Neural progenitor cell (in vitro differentiated cells): Measurements from ENCODE around the gene PIP5K1A. TPM values are rescaled to one million over a fixed set of nuclear protein-coding genes. Genes with fewer than 3 reads are reported as not detected.
A peak's percentile ranks its signal among the peaks of the same experiment; 100 is the strongest.

Experiments used
- DNase-seq: peaks from one replicate; pipeline ENCODE4 v3.0.0-alpha.2; 2016; ENCODE audit warnings: low spot score
- H2AFZ ChIP-seq: fragments of 200-600 bp; sonication (generic); replicated peaks from 2 replicates; pipeline ENCODE4 v1.6.1; 2016; ENCODE audit warnings: antibody characterized with exemption
- H3F3A ChIP-seq: fragments of 200-600 bp; sonication (generic); 2 replicates; pipeline ENCODE4 v1.6.1; 2016; ENCODE audit warnings: antibody characterized with exemption, low read depth
- H3K27ac ChIP-seq: fragments of 200-600 bp; sonication (generic); 2 replicates; pipeline ENCODE4 v1.5.1; 2016; ENCODE audit warnings: mild to moderate bottlenecking
- H3K27me3 ChIP-seq: fragments of 200-600 bp; sonication (generic); 2 replicates; pipeline ENCODE4 v1.6.1; 2016; ENCODE audit warnings: mild to moderate bottlenecking, moderate library complexity
- H3K36me3 ChIP-seq: fragments of 200-600 bp; sonication (generic); 2 replicates; pipeline ENCODE4 v1.5.1; 2016
- H3K4me1 ChIP-seq: fragments of 200-600 bp; sonication (generic); 2 replicates; pipeline ENCODE4 v1.6.1; 2016; ENCODE audit warnings: mixed run types
- H3K4me2 ChIP-seq: fragments of 200-600 bp; sonication (generic); 2 replicates; pipeline ENCODE4 v1.6.1; 2016
- H3K4me3 ChIP-seq: fragments of 200-600 bp; sonication (generic); 2 replicates; pipeline ENCODE4 v1.5.1; 2016
- H3K79me2 ChIP-seq: fragments of 200-600 bp; sonication (generic); 2 replicates; pipeline ENCODE4 v1.6.1; 2016; ENCODE audit warnings: low read depth
- H3K9ac ChIP-seq: fragments of 200-600 bp; sonication (generic); 2 replicates; pipeline ENCODE4 v1.6.1; 2016
- H3K9me3 ChIP-seq: fragments of 200-600 bp; sonication (generic); 2 replicates; pipeline ENCODE4 v1.5.1; 2016; ENCODE audit warnings: low read depth
- H4K20me1 ChIP-seq: fragments of 200-600 bp; sonication (generic); 2 replicates; pipeline ENCODE4 v1.6.1; 2016; ENCODE audit warnings: low read depth
- H3K27ac Mint-ChIP-seq: 3 replicates; pipeline ENCODE4 v1.8.0; 2021; ENCODE audit warnings: mixed read lengths
- H3K27me3 Mint-ChIP-seq: 2 replicates; pipeline ENCODE4 v1.8.0; 2022; ENCODE audit warnings: low read depth, mild to moderate bottlenecking, inconsistent platforms, moderate library complexity, mixed read lengths; ENCODE audit not compliant: insufficient read depth
- H3K36me3 Mint-ChIP-seq: 3 replicates; pipeline ENCODE4 v1.8.0; 2021; ENCODE audit warnings: mixed read lengths
- H3K4me1 Mint-ChIP-seq: 3 replicates; pipeline ENCODE4 v1.8.0; 2021; ENCODE audit warnings: mixed read lengths
- H3K4me3 Mint-ChIP-seq: 3 replicates; pipeline ENCODE4 v1.8.0; 2021; ENCODE audit warnings: mild to moderate bottlenecking, moderate library complexity, mixed read lengths
- H3K9me3 Mint-ChIP-seq: 3 replicates; pipeline ENCODE4 v1.8.0; 2020; ENCODE audit warnings: mixed read lengths
- EZH2 ChIP-seq: fragments of 200-600 bp; sonication (generic); IDR thresholded peaks from 2 replicates; pipeline ENCODE4 v1.6.1; 2017; ENCODE audit warnings: antibody characterized with exemption, mild to moderate bottlenecking, moderate library complexity
- EZH2phosphoT487 ChIP-seq: fragments of 200-600 bp; sonication (generic); IDR thresholded peaks from 2 replicates; pipeline ENCODE4 v1.6.1; 2017; ENCODE audit warnings: antibody characterized with exemption
- total RNA-seq: library from RNA; depleted of rRNA; stranded (reverse); fragments of >200 nt; gene quantifications from 2 replicates; pipeline ENCODE4 v1.2.3, GENCODE V29; 2015; ENCODE audit warnings: low replicate concordance
- TF ChIP-seq, protein P1 (sequence below): fragments of 200-600 bp; sonication (generic); IDR thresholded peaks from 2 replicates; pipeline ENCODE4 v1.5.1; 2017; ENCODE audit warnings: antibody characterized with exemption, mild to moderate bottlenecking

Gene PIP5K1A
- total RNA-seq, 1 donor from 2014 or later, result 81.2 TPM

DNA sequence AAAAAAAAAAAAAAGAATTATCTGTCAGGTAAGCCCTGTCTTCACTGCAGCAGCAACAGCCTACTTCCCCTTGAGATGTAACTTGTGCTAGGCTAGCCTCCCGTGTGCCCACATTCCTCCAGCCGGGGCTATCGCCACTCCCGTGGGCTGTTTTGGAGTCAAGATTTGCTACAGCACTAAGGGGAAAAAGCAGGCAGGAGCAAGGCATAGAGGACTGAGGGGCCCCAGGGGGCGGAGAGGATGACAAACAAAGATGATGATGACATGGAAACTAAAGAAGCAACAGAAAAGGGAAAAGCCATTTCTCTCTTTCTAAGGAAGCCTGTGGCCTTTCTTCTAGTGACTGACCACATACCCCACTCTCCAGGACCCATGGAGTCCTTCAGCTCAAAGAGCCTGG is 40.0 kb upstream of the PIP5K1A start:
- H3K27me3 Mint-ChIP-seq, result peaks cover 3% of the 10 kb centered on the region

DNA sequence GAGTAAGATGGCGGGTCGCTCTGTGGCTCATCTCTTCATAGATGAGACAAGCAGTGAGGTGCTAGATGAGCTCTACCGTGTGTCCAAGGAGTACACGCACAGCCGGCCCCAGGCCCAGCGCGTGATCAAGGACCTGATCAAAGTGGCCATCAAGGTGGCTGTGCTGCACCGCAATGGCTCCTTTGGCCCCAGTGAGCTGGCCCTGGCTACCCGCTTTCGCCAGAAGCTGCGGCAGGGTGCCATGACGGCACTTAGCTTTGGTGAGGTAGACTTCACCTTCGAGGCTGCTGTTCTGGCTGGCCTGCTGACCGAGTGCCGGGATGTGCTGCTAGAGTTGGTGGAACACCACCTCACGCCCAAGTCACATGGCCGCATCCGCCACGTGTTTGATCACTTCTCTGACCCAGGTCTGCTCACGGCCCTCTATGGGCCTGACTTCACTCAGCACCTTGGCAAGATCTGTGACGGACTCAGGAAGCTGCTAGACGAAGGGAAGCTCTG is 39.6 kb upstream of the PIP5K1A start:
- no peaks in the 10 kb centered on the region for H3K9me3 Mint-ChIP-seq
- Histone ChIP-seq H3K9ac (no peak overlapping the region), H2AFZ (no peak overlapping the region), H3K4me3 (no peak overlapping the region), H3K4me1 (no peaks in the 10 kb centered on the region), H3K79me2 (no peaks in the 10 kb centered on the region), H3K4me2 (no peak overlapping the region), H3K27ac (no peak overlapping the region), H3F3A (peaks cover 7% of the 10 kb centered on the region), H4K20me1 (no peaks in the 10 kb centered on the region), H3K36me3 (no peaks in the 10 kb centered on the region), H3K9me3 (no peaks in the 10 kb centered on the region), H3K27me3 (no peaks in the 10 kb centered on the region)
- H3K4me1 Mint-ChIP-seq, result peaks cover 2% of the 10 kb centered on the region
- peaks cover 3% of the 10 kb centered on the region for H3K27me3 Mint-ChIP-seq
- H3K36me3 Mint-ChIP-seq, result peaks cover 20% of the 10 kb centered on the region
- H3K4me3 Mint-ChIP-seq, result no peak overlapping the region
- DNase-seq, result no peak
- TF ChIP-seq EZH2phosphoT487 (no peak), EZH2 (no peak)
- TF ChIP-seq, protein P1, sequence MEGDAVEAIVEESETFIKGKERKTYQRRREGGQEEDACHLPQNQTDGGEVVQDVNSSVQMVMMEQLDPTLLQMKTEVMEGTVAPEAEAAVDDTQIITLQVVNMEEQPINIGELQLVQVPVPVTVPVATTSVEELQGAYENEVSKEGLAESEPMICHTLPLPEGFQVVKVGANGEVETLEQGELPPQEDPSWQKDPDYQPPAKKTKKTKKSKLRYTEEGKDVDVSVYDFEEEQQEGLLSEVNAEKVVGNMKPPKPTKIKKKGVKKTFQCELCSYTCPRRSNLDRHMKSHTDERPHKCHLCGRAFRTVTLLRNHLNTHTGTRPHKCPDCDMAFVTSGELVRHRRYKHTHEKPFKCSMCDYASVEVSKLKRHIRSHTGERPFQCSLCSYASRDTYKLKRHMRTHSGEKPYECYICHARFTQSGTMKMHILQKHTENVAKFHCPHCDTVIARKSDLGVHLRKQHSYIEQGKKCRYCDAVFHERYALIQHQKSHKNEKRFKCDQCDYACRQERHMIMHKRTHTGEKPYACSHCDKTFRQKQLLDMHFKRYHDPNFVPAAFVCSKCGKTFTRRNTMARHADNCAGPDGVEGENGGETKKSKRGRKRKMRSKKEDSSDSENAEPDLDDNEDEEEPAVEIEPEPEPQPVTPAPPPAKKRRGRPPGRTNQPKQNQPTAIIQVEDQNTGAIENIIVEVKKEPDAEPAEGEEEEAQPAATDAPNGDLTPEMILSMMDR, result no peak
- H3K27ac Mint-ChIP-seq, result no peak overlapping the region

More for the DNA sequence above, 40.0 kb upstream of the PIP5K1A start:
- Mint-ChIP-seq H3K4me3 (peak overlapping the region; percentile 41), H3K27ac (no peak overlapping the region), H3K4me1 (peaks cover 2% of the 10 kb centered on the region), H3K36me3 (peaks cover 20% of the 10 kb centered on the region), H3K9me3 (no peaks in the 10 kb centered on the region)
- Histone ChIP-seq H3K9ac (no peak overlapping the region), H3K4me1 (no peaks in the 10 kb centered on the region), H3F3A (peaks cover 7% of the 10 kb centered on the region), H3K9me3 (no peaks in the 10 kb centered on the region), H3K4me2 (no peak overlapping the region), H4K20me1 (no peaks in the 10 kb centered on the region), H2AFZ (no peak overlapping the region), H3K27me3 (no peaks in the 10 kb centered on the region), H3K4me3 (no peak overlapping the region), H3K27ac (no peak overlapping the region), H3K79me2 (no peaks in the 10 kb centered on the region), H3K36me3 (no peaks in the 10 kb centered on the region)
- TF ChIP-seq EZH2phosphoT487 (no peak), EZH2 (no peak)
- TF ChIP-seq, protein P1, result no peak
- DNase-seq, result no peak

DNA sequence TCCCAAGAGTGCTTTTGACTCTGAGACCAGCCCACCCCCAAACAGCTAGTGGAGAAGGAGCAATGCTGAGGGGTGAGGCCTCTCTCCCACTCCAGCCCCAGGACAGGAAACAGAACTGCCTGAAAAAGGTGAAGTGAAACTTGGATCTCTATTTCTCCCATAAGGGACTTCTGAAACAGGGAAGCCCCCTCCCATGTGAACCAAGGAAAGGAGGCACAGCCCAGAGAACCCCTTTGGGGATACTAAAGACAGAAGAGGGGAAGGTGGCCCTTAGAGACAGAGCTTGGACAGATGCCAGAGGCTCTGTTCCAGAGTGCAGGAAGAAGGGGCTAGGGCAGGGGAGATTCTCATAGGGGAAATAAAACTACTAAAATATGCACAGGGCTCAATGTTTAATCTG is 39.0 kb upstream of the PIP5K1A start:
- peaks cover 7% of the 10 kb centered on the region for H3F3A ChIP-seq
- TF ChIP-seq EZH2, result no peak
- TF ChIP-seq, protein P1, result no peak
- no peak for TF ChIP-seq EZH2phosphoT487
- no peak overlapping the region for H3K4me2 ChIP-seq
- H3K9me3 ChIP-seq, result no peaks in the 10 kb centered on the region
- peaks cover 2% of the 10 kb centered on the region for H3K4me1 ChIP-seq
- no peaks in the 10 kb centered on the region for H3K27me3 ChIP-seq
- H3K27ac ChIP-seq, result no peak overlapping the region
- peaks cover 20% of the 10 kb centered on the region for H3K36me3 Mint-ChIP-seq
- H3K36me3 ChIP-seq, result no peaks in the 10 kb centered on the region
- H3K27ac Mint-ChIP-seq, result no peak overlapping the region
- no peak overlapping the region for H3K9ac ChIP-seq
- H4K20me1 ChIP-seq, result no peaks in the 10 kb centered on the region
- no peak overlapping the region for H3K4me3 Mint-ChIP-seq
- H3K27me3 Mint-ChIP-seq, result peaks cover 3% of the 10 kb centered on the region
- H3K9me3 Mint-ChIP-seq, result no peaks in the 10 kb centered on the region
- peaks cover 5% of the 10 kb centered on the region for H3K79me2 ChIP-seq
- H3K4me3 ChIP-seq, result no peak overlapping the region
- no peak for DNase-seq
- no peak overlapping the region for H2AFZ ChIP-seq
- peaks cover 6% of the 10 kb centered on the region for H3K4me1 Mint-ChIP-seq
